Measurements from ENCODE around the gene STIP1. TPM values are rescaled to one million over a fixed set of nuclear protein-coding genes. Genes with fewer than 3 reads are reported as not detected.

The STIP1 gene
- total RNA-seq, 1 experiment from 2014 or later = 336 TPM

- ChIA-PET POLR2A (no interaction called here), RAD21 (ENCODE audit: low non-redundant PET in 1 of 2, low total read pairs in 2 of 2, uncharacterized antibody in 2 of 2, unreplicated experiment in 2 of 2) (no interaction called here), CTCF (no interaction called here)
- Histone ChIP-seq H4K20me1 (ENCODE audit: insufficient read depth) (no peaks in the 10 kb centered on the region), H3K27me3 (ENCODE audit: insufficient read depth, low read length) (no peaks in the 10 kb centered on the region), H3K9me2 (ENCODE audit: insufficient read depth) (no peaks in the 10 kb centered on the region), H3K9me3 (ENCODE audit: control insufficient read depth in 1 of 2, insufficient read depth in 1 of 2, low read depth in 1 of 2, low read length in 2 of 2) (no peaks in the 10 kb centered on the region), H3K9ac (ENCODE audit: low read length) (no peak overlapping the region), H3K4me2 (ENCODE audit: low read length) (no peak overlapping the region), H3K27ac (ENCODE audit: low read depth, low read length) (no peak overlapping the region), H3K79me2 (ENCODE audit: insufficient read depth, low read length) (peaks cover 4% of the 10 kb centered on the region; the same call in 1 of the 2 replicates), H3K36me3 (ENCODE audit: control insufficient read depth in 1 of 2, insufficient read depth in 2 of 2, low read length in 2 of 2) (no peaks in the 10 kb centered on the region), H3K4me1 (ENCODE audit: control insufficient read depth in 1 of 2, insufficient read depth in 2 of 2, low read length in 2 of 2) (no peaks in the 10 kb centered on the region), H2AFZ (ENCODE audit: low read depth, low read length, poor library complexity, severe bottlenecking) (no peak overlapping the region), H3K4me3 (replicated peaks in 1 of 2; ENCODE audit: low read depth in 1 of 2, low read length in 2 of 2) (no peak overlapping the region)
- BruUV-seq (replicated peaks) = no TSS peak
- TF ChIP-seq POLR2A (IDR thresholded peaks at IDR 0.05; ENCODE audit: borderline replicate concordance, extremely low read depth, insufficient read depth, insufficient read length) (no peak), CBX3 (IDR thresholded peaks at IDR 0.05; ENCODE audit: low read depth) (no peak), CEBPB (IDR thresholded peaks at IDR 0.05; ENCODE audit: low read depth) (no peak), ELF1 (IDR thresholded peaks at IDR 0.05; ENCODE audit: borderline replicate concordance, low read depth) (no peak), RAD21 (IDR thresholded peaks at IDR 0.05; ENCODE audit: low read depth) (no peak), EZH2 (IDR thresholded peaks at IDR 0.05) (no peak), ZFX (IDR thresholded peaks at IDR 0.05) (no peak), JUND (IDR thresholded peaks at IDR 0.05) (no peak), SRF (IDR thresholded peaks at IDR 0.05; ENCODE audit: low read depth) (no peak), TCF7L2 (IDR thresholded peaks at IDR 0.05; ENCODE audit: borderline replicate concordance, extremely low read depth, insufficient read depth, insufficient read length) (no peak), ZNF274 (IDR thresholded peaks at IDR 0.05; ENCODE audit: low read depth, low read length) (no peak), SP1 (IDR thresholded peaks at IDR 0.05; ENCODE audit: low read depth) (no peak), MAX (IDR thresholded peaks at IDR 0.05) (no peak), ZBTB33 (IDR thresholded peaks at IDR 0.05; ENCODE audit: extremely low read depth, insufficient replicate concordance, low read length) (no peak), SIN3A (IDR thresholded peaks at IDR 0.05; ENCODE audit: low read depth) (no peak), EGR1 (IDR thresholded peaks at IDR 0.05; ENCODE audit: low read depth) (no peak), REST (IDR thresholded peaks at IDR 0.05; ENCODE audit: low read depth) (no peak), EZH2phosphoT487 (IDR thresholded peaks at IDR 0.05; ENCODE audit: borderline replicate concordance) (no peak)
- no peak for ATAC-seq
- intact Hi-C loops (cut with micrococcal nuclease) = loop anchor here (10.0 kb wide), 1 partner anchor 135 kb away; no protein-coding TSS in a partner anchor
- no peak for DNase-seq (ENCODE audit: low read depth, low spot score)
These were observed 45.9 kb upstream of the STIP1 start for GRCh38 chr11:64140082-64140481.

All from HCT116 (cell line).